ENCODE data around the gene GPR75.
"Not testable (repeated sequence)": the region's sequence is repeated elsewhere in the genome, so short reads cannot be mapped to it uniquely, and the experiment has no call there.

Gene GPR75

GRCh38 chr2:53851052-53851757, 8.6 kb downstream of the GPR75 start:
- not testable (repeated sequence) for DNase-seq

- no peak for DNase-seq
These were observed 11.7 kb downstream of the GPR75 start for GRCh38 chr2:53848062-53848461.

DNA sequence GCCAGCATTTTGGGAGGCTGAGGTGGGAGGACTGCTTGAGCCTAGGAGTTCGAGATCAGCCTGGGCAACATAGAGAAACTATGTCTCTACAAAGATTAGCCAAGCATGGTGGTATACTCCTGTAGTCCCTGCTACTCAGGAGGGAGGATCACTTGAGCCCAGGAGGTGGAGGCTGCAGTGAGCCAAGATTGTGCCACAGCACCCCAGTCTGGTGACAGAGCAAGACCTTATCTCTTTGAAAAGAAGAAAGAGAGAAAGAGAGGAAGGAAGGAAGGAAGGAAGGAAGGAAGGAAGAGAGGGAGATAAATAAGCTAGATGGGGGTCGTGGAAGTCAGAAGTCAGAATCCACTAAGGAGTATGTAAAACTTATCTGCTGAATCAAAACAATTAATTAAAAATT, 16.2 kb downstream of the GPR75 start:
- DNase-seq: no peak

DNA sequence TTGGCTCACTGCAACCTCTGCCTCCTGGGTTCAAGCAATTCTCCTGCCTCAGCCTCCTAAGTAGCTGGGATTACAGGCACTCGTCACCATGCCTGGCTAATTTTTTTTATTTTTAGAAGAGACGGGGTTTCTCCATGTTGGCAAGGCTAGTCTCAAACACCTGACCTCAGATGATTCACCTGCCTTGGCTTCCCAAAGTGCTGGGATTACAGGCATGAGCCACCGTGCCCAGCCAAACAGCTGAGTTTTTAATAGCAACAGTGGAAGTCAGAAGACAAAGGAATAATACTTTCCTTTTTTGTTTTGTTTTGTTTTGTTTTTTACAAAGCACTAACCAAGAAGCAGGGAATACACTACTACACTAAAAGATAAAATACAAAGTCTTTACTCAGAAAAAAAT, 16.9 kb downstream of the GPR75 start:
- DNase-seq: no peak

DNA sequence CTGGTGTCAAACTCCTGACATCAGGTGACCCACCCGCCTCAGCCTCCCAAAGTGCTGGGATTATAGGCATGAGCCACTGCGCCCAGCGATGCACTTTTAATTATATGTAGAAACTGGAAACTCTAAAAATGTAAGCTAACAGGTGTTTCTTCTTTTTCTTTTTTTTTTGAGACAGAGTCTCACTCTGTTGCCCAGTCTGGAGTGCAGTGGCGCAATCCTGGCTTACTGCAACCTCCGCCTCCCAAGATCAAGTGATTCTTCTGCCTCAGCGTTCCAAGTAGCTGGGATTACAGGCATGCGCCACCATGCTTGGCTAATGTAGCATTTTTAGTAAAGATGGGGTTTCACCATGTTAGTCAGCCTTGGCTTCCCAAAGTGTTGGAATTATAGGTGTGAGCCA, 18.1 kb downstream of the GPR75 start:
- DNase-seq: not testable (repeated sequence)

DNA sequence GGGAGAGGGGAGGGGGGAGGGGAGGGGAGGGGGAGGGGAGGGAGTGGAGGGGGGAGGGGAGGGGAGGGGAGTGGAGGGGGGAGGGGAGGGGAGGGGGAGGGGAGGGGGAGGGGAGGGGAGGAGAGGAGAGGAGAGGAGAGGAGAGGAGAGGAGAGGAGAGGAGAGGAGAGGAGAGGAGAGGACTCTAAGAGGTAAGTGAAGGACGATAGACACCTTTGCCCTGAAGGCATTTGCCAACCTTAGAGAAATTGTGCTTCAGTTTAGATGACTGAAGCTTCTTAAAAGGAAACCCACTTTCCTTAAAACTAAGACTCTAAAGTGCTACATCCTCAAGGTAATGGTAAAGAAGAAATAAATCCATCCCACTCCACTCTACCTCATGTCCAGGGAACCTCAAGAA, 19.2 kb downstream of the GPR75 start:
- no peak for DNase-seq

- DNase-seq: not testable (repeated sequence)
These were observed 29.8 kb downstream of the GPR75 start for GRCh38 chr2:53829980-53830290.

DNA sequence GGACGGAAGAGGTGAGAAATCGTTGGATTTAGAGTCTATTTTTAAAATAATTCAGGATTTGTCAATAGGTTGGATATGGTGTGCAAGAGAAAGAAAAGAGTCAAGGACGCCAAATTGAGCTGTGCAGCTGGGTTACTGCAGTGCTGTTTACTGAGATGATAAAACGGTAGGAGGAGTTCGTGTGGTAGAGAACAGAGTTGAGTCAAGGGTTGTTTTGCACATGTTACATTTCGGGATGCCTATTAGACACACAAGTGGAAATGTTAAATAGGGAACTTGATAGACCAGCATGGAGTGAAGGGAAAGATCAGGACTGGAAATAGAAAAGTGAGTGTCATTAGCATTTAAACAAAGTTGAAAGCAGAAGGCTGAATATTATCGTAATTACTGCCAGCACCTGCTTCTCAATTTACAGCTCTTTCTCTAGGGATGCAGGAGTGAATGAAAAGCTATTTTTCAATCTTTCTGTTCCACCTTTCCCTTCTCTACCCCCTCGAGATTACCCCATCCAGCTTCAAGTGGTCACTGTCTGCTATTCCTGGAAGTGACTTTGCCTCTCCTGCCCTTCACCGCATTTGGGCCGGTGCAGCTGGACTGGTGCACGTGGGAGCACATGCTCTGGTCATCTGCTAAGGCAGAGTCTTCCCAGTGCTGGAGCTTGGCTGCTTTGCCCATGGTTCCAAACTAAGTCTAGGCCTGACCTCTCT, 30.3 kb downstream of the GPR75 start:
- DNase-seq: no peak

- DNase-seq: no peak
These were observed 31.4 kb downstream of the GPR75 start for GRCh38 chr2:53828331-53828730.

DNA sequence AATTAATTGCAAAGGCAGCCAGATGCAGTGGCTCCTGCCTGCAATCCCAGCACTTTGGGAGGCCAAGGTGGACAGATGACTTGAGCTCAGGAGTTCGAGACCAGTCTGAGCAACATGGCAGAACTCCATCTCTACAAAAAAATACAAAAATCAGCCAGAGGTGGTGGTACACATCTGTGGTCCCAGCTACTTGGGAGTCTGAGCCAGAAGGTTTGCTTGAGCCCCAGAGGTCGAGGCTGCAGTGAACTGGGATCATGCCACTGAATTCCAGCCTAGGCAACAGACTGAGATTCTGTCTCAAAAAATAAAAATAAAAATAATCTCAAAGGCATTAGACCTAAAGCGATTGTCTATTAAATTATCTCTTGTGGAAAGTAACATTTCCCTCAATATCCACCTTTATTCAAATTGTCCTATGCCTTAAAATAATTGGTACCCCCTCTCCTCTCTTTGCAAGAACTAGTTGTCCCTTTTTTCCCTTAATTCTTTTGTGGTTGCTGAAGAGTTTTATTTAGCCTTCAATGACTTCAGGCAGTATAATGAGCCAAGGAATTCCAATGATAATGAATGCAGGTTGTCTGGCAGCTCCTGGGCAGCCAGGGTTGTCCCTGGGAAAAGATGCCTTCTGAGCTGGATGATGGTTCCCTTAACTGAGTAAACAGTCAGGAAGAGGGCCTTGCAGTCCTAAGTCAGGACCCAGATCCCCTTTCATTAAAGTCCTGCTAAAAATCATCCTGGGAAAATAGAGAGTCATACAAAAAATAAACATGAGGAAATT, 32.2 kb downstream of the GPR75 start:
- no peak for DNase-seq

DNA sequence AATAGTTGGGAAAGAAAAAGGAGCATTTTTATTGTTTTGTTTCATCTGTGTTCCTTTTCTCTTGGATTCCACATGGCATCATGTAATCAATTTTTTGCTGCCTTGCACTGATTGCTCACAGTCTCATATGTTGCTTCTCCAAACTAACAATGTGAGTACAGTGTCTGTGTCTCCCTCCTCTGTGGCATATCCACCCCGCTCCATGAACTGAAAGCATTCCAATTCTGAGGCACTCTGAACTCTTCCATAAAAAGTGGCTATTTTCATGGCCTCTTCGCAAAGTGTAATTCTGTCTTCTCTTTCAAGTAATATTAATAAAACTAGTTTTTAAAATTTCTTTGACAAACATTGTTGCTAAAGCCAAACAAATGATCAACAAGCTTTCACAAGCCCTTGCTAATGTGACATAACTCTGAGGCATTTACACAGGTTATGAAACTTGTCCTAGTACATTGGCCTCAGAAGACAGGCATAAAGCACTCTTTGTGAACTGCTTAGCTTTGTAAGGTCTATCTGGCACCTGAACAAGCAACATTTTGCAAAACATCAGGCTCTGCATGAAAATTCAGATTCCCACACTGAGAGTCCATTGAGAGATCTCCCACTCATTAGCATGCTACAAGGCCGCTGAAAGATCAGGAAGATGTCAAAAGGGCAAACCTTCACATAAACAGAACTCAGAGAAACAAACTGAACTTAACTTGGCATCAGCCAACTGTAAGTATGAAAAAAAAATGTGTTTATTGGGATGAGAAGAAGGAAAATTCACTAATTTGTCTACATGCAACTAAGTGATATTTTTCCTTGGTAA, 33.0 kb downstream of the GPR75 start:
- DNase-seq: no peak

- no peak for DNase-seq
These were observed 33.7 kb downstream of the GPR75 start for GRCh38 chr2:53826030-53826410.

DNA sequence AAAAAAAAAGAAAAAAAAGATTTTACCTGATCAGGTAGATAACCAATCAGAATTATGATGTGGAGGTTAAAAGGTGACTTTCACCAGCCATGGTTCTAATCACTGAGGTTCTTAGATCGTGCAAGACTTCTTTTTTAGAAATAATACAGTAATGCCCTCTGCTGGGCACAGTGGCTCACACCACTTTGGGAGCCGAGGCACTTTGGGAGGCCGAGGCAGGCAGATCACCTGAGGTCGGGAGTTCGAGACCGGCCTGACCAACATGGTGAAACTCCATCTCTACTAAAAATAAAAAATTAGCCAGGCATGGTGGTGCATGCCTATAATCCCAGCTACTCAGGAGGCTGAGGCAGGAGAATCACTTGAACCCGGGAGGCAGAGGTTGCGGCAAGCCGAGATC, 36.1 kb downstream of the GPR75 start:
- DNase-seq: not testable (repeated sequence)

GRCh38 chr2:53821810-53822209, 38.0 kb downstream of the GPR75 start:
- no peak for DNase-seq

DNA sequence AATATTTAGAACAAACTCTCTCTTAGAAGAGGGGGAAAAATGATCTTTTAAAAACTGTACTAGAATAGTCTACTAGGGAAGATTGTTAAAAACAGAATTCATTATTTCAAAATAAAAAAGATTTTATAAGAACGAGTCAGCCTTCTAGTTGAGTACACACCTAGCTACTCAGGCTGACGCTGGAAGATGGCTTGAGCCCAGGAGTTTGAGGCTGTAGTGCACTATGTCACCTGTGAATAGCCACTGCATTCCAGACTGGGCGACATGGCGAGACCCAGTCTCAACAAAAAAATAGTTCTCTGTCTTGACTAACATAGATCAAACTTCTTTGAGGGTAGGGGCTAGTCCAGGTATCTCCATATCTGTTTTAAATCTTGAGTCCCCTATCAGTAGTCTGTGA, 39.1 kb downstream of the GPR75 start:
- DNase-seq: no peak

DNA sequence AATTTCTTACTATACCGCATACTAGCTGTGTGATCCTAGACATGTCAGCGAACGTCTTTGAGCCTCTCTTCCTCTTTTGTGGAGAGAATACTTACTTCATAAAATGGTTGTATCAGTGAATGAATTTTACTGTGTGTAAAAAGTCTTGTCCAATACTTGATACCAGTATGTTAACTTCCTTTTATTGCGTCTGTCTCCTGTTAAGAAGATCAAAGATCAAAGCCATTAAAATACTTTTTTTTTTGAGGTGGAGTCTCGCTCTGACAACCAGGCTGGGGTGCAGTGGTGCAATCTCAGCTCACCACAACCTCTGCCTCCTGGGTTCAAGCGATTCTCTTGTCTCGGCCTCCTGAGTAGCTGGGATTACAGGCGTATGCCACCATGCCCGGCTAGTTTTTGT, 39.7 kb downstream of the GPR75 start:
- no peak for DNase-seq

DNA sequence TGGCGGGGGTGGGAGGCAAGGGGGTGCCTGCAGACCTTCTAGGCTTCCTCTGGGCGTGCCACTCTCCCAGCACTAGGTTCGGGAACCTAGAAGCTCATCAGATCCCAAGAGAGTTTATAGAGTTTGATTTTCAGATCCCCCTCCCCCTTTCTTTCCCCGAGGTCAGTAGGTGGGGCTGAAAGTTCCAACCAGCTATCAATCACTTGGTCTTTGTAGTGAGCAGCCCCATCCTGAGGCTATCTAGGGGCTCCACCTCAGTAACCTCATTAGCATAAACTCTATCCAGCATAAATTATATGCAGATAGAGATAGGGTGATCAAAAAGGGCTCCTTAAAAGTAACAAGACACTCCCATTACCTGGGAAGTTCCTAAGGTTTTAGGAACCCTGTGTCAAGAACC, 40.1 kb downstream of the GPR75 start:
- no peak for DNase-seq

DNA sequence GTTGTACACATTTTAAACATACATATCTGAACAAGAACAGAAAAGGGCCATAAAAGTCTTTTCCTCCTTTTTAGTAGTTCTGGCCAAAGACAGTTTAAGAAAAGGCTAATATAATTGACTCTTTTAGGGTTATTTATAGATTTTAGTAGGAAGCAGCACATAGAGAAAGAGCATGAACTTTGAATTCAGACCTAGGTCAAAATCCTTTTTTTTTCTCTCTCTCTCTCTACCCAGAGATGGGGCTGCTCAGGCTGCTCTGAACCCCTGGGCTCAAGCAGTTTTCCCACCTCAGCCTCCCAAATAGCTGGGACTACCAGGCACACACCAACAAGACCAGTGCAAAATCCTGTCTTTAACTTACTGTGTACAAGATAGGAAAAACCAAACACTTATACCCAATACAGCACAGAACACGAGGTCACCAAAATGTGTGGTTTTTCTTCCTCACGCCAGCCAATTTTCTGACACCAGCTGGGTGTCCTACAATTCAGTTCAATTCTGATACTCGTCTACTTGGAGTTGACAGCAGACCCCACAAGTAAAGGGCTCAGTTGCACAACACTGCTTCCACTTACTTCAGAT, 40.8 kb downstream of the GPR75 start:
- no peak for DNase-seq

DNA sequence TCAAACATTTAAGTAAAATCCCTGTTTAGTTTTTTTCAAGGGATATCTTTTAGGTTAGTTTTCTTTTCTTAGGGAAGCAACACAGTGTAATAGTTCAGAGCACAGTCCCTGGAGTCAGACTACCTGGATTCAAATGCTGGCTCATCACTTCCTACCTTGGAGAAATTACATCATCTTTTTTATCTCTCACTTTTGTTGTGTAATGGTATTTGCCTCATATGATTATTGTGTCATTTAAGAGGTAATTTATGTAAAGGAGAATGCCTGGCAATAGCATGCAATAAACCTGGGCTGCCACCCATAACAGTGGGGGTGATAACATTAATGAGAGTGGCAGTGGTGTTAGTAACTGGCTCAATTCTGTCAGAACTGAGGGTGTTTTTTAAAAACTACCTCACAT, 46.6 kb downstream of the GPR75 start:
- DNase-seq: no peak

DNA sequence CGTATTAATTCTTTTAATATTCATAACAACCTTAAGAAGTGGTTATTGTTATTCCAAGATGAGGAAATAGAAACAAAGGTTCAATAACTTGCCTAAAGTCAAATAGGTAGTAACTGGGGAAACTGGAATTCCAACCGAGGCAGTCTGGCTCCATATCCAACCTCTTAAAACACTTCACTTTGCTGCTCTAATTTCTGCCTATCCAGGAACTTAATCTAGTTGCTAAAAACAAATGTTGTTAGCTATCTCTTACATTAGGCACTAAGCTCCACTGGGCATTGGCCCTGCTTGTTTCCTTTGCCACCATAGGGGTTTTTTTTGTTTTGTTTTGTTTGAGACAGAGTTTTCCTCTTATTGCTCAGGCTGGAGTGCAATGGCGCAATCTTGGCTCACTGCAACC, 48.2 kb downstream of the GPR75 start:
- DNase-seq: no peak
